ENCODE data around the gene CD300E. TPM values are rescaled to one million over a fixed set of nuclear protein-coding genes. Genes with fewer than 3 reads are reported as not detected.

The CD300E gene
- total RNA-seq, 1 experiment from 2014 or later, result not detected

DNA sequence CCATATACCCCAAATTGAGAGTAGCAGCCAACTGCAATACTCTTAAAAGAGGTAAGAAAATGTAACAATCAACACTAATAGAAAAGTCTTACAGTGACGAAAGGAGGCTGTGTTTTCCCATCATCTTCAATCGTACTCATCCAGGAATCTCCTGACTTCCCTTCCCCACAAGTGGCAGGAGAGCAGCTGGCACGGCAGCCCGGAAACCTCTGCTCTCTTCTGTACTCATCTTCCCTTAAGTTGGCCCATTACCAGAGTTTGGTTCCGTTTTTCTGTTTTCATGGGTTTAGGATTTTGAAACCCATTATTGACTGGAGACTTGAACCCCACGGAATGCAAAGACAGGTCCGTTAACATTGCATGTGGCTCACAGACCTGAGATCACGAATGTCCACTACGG lies 44.6 kb downstream of the CD300E start:
- Histone ChIP-seq H3K4me3 (replicated peaks in 1 of 2; ENCODE audit: low read depth in 1 of 2, low read length in 2 of 2) (no peak overlapping the region), H3K9me2 (ENCODE audit: insufficient read depth) (no peaks in the 10 kb centered on the region), H3K9me3 (ENCODE audit: control insufficient read depth in 1 of 2, insufficient read depth in 1 of 2, low read depth in 1 of 2, low read length in 2 of 2) (no peaks in the 10 kb centered on the region), H3K4me1 (ENCODE audit: control insufficient read depth in 1 of 2, insufficient read depth in 2 of 2, low read length in 2 of 2) (no peaks in the 10 kb centered on the region), H4K20me1 (ENCODE audit: insufficient read depth) (no peaks in the 10 kb centered on the region), H3K9ac (ENCODE audit: low read length) (no peak overlapping the region), H3K4me2 (ENCODE audit: low read length) (no peak overlapping the region), H3K36me3 (ENCODE audit: control insufficient read depth in 1 of 2, insufficient read depth in 2 of 2, low read length in 2 of 2) (no peaks in the 10 kb centered on the region), H3K27ac (ENCODE audit: low read depth, low read length) (no peak overlapping the region), H2AFZ (ENCODE audit: low read depth, low read length, poor library complexity, severe bottlenecking) (no peak overlapping the region), H3K27me3 (ENCODE audit: insufficient read depth, low read length) (peaks cover 24% of the 10 kb centered on the region; the same call in 1 of the 2 replicates), H3K79me2 (ENCODE audit: insufficient read depth, low read length) (no peaks in the 10 kb centered on the region)
- ChIA-PET RAD21 (ENCODE audit: low non-redundant PET in 1 of 2, low total read pairs in 2 of 2, uncharacterized antibody in 2 of 2, unreplicated experiment in 2 of 2) (no interaction called here), CTCF (no interaction called here), POLR2A (no interaction called here)
- intact Hi-C loops (cut with micrococcal nuclease), result no loop called here
- ATAC-seq, result no peak
- BruUV-seq (replicated peaks), result no TSS peak
- no peak for TF ChIP-seq JUND (IDR thresholded peaks at IDR 0.05)
- TF ChIP-seq, protein P1, sequence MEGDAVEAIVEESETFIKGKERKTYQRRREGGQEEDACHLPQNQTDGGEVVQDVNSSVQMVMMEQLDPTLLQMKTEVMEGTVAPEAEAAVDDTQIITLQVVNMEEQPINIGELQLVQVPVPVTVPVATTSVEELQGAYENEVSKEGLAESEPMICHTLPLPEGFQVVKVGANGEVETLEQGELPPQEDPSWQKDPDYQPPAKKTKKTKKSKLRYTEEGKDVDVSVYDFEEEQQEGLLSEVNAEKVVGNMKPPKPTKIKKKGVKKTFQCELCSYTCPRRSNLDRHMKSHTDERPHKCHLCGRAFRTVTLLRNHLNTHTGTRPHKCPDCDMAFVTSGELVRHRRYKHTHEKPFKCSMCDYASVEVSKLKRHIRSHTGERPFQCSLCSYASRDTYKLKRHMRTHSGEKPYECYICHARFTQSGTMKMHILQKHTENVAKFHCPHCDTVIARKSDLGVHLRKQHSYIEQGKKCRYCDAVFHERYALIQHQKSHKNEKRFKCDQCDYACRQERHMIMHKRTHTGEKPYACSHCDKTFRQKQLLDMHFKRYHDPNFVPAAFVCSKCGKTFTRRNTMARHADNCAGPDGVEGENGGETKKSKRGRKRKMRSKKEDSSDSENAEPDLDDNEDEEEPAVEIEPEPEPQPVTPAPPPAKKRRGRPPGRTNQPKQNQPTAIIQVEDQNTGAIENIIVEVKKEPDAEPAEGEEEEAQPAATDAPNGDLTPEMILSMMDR (IDR thresholded peaks at IDR 0.05 in 2 of 3, conservative IDR thresholded peaks at IDR 0.05 in 1 of 3; ENCODE audit: borderline replicate concordance in 1 of 3, insufficient read depth in 1 of 3, low read depth in 2 of 3, low read length in 2 of 3), result no peak
- no peak for TF ChIP-seq FOSL1 (IDR thresholded peaks at IDR 0.05; ENCODE audit: low read depth)
- TF ChIP-seq RAD21 (IDR thresholded peaks at IDR 0.05; ENCODE audit: low read depth), result no peak
- no peak for TF ChIP-seq YY1 (IDR thresholded peaks at IDR 0.05; ENCODE audit: extremely low read depth, insufficient replicate concordance, low read depth, low read length)
- no peak for TF ChIP-seq EGR1 (IDR thresholded peaks at IDR 0.05; ENCODE audit: low read depth)
- TF ChIP-seq TCF7L2 (IDR thresholded peaks at IDR 0.05; ENCODE audit: borderline replicate concordance, extremely low read depth, insufficient read depth, insufficient read length), result no peak
- TF ChIP-seq SIN3A (IDR thresholded peaks at IDR 0.05; ENCODE audit: low read depth), result no peak
- TF ChIP-seq MAX (IDR thresholded peaks at IDR 0.05), result no peak
- no peak for TF ChIP-seq ATF3 (IDR thresholded peaks at IDR 0.05)
- TF ChIP-seq SP1 (IDR thresholded peaks at IDR 0.05; ENCODE audit: low read depth), result no peak
- TF ChIP-seq CEBPB (IDR thresholded peaks at IDR 0.05; ENCODE audit: low read depth), result no peak
- TF ChIP-seq ELF1 (IDR thresholded peaks at IDR 0.05; ENCODE audit: borderline replicate concordance, low read depth), result no peak
- no peak for TF ChIP-seq ZNF274 (IDR thresholded peaks at IDR 0.05; ENCODE audit: low read depth, low read length)
- no peak for TF ChIP-seq POLR2AphosphoS5 (IDR thresholded peaks at IDR 0.05; ENCODE audit: low read depth, low read length)
- TF ChIP-seq EZH2 (IDR thresholded peaks at IDR 0.05), result no peak
- TF ChIP-seq SRF (IDR thresholded peaks at IDR 0.05; ENCODE audit: low read depth), result no peak
- DNase-seq (ENCODE audit: low read depth, low spot score), result no peak

All from HCT116 (cell line).